Daoy (cell line): ENCODE data around the gene ADAMTSL3. TPM values are rescaled to one million over a fixed set of nuclear protein-coding genes. Genes with fewer than 3 reads are reported as not detected.
"Not testable (repeated sequence)": the region's sequence is repeated elsewhere in the genome, so short reads cannot be mapped to it uniquely, and the experiment has no call there.

Experiments used
- DNase-seq: peaks from one replicate; pipeline ENCODE4 v3.0.0-alpha.2; 2015; ENCODE audit warnings: low read depth
- total RNA-seq: library from RNA; depleted of rRNA; stranded (reverse); fragments of >200 nt; shearing (Covaris generic); gene quantifications from 2 replicates; pipeline ENCODE4 v1.2.3, GENCODE V29; 2014

ADAMTSL3 gene
- total RNA-seq, 1 experiment from 2014 or later: 0.34 TPM

GRCh38 chr15:84034578-84035398 is 380.9 kb downstream of the ADAMTSL3 start:
- DNase-seq: no peak

- DNase-seq: peak; percentile 2
Observed at GRCh38 chr15:84035399-84035766, 381.5 kb downstream of the ADAMTSL3 start.

DNA sequence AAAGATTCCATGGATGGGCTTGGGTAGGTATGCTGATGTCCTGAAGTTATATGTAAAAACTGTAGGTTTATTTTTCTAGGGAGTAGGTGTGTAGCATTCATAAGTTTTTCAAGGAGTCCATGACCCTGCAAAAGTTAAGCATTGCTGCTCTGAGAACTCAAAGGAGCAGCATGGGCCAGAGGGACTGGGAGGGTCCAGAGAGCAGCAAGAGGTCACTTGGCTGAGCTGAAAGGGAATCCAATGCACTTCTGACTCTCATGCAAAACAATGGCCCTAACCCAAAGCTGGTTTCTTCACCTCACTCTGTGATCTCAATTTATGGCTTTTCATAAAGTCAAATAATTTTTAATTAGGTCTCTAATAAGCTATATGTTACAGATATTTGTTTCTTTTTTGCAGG is 383.4 kb downstream of the ADAMTSL3 start:
- no peak for DNase-seq

GRCh38 chr15:84042434-84043056 is 388.6 kb downstream of the ADAMTSL3 start:
- peak; percentile 11 for DNase-seq

GRCh38 chr15:84046064-84046637 is 392.2 kb downstream of the ADAMTSL3 start:
- DNase-seq: no peak

- DNase-seq: not testable (repeated sequence)
Observed at GRCh38 chr15:84049480-84049879, 395.6 kb downstream of the ADAMTSL3 start.

GRCh38 chr15:84050076-84050475 is 396.2 kb downstream of the ADAMTSL3 start:
- DNase-seq: no peak

GRCh38 chr15:84051146-84051545 is 397.2 kb downstream of the ADAMTSL3 start:
- not testable (repeated sequence) for DNase-seq

- DNase-seq: not testable (repeated sequence)
Observed at GRCh38 chr15:84054544-84054943, 400.6 kb downstream of the ADAMTSL3 start.

- DNase-seq: no peak
Observed at GRCh38 chr15:84057714-84058331, 403.9 kb downstream of the ADAMTSL3 start.

DNA sequence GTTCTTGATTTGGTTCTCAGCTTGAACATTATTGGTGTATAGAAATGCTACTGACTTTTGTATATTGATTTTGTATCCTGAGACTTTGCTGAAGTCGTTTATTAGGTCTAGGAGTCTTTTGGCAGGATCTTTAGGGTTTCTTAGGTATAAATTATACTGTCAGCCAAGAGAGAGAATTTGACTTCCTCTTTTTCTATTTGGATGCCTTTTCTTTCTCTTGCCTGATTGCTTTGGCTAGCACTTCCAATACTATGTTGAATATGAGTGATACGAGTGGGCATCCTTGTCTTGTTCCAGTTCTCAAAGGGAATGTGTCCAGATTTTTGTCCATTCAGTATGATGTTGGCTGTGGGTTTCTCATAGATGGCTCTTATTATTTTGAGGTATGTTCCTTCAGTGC is 409.8 kb downstream of the ADAMTSL3 start:
- not testable (repeated sequence) for DNase-seq

DNA sequence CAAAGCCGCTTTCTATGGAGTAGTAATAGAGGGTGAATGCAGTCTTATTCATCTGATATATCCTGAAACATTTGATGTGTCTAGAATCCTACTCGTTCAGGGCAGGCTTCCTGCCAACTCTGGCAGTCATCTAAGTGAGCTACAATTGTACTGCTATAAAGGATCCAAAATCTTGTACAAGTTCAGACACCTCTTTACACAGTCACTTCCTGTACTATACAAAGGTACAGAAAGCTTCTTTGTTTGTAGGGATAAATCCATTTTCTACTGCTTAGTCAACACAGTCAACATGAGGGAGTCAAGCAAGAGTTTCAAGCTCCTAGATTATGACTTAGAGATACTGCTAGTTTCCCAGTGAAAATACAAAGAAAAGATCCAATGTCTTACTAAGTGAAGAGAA is 414.8 kb downstream of the ADAMTSL3 start:
- DNase-seq: not testable (repeated sequence)

DNA sequence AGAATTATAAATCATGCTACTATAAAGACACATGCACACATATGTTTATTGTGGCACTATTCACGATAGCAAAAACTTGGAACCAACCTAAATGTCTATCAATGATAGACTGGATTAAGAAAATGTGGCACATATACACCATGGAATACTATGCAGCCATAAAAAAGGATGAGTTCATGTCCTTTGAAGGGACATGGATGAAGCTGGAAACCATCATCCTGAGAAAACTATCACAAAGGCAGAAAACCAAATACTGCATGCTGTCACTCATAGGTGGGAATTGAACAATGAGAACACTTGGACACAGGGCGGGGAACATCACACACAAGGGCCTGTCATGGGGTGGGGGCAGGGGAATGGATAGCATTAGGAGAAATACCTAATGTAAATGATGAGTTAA is 424.1 kb downstream of the ADAMTSL3 start:
- DNase-seq: not testable (repeated sequence)

DNA sequence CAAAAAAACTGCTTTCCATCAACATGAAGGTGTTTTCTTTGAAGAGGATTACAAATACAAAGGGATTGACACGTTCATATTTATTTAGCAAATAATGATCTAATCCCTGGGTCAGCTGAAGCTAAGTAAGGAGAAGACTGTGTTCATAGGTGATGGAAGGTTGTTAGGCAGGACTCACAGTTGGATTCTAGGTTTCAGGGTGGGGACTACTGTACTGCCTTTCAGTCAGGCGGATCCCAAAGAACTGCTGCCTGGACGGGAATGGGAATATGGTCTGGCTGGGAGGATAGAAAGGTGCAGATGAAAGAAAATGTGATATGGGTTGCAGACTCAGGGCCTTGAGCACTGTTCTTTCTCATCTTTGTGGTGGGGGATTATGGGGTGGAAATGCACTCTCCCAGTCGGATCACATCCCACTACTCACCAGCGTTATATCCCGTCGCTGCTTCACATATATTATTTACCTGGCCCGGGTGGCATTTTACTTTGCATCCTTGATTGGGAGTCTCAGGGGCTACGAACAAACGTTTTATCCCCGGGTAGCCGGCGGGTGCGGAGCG is 425.5 kb downstream of the ADAMTSL3 start:
- DNase-seq: not testable (repeated sequence)

DNA sequence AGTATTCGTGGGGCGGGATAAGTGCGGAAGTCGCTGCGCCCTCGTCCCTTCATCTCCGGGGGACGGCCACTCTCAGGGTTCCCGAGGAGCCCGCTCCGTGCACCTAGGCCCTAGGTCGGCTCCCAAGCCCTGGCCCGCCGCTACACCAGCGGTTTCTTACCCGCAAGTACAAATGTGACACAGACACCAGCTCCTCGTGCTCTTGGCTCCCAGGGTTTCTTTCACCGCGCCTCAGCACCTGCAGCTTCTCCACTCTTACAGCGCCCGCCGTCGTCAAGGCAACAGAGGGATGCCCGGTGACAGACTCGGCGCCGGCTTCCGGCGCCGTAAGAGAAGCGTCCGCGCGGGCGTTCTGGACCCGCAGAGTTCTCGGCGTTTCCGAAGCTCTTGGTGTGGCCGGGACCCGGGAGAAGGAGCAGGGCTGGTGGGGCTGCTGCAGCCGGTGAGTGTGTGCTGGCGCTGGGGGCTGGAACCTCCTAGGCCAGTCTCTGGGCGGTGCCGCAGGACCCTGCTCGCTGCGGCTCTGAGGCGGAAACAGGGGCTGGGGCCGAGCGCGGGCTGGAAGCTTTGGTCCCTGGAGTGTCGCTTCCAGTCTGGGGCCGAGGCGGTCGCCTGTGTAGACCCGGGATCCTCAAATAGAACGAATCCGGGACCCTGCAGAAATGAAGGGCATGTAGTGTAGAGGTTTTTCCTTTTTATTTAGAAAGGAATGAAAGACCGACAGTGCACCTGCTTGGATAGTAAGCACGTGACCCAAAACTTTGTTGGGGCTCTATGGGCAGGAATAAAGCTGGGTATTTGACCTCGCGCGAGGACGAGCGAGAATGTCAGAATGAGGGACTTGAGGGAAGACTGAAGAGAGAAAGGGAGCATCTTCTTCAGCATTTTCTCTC is 426.2 kb downstream of the ADAMTSL3 start:
- peak; percentile 11 for DNase-seq

DNA sequence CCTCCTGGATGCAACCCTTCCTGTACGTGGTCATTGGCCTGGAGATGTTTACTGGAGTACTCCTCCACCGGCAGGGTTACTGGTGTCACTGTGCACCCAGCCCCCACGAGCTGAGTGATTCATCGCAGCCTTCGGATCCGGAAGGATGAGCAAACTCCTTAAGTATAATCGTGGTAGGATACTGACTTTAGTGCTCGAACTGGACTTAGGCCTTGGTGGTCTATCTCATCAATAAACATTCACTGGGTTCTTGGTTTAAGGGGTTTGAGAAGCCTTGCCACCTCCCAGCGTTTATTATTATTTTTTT is 426.8 kb downstream of the ADAMTSL3 start:
- peak; percentile 18 for DNase-seq

- no peak for DNase-seq
Observed at GRCh38 chr15:84081391-84082168, 427.7 kb downstream of the ADAMTSL3 start.

DNA sequence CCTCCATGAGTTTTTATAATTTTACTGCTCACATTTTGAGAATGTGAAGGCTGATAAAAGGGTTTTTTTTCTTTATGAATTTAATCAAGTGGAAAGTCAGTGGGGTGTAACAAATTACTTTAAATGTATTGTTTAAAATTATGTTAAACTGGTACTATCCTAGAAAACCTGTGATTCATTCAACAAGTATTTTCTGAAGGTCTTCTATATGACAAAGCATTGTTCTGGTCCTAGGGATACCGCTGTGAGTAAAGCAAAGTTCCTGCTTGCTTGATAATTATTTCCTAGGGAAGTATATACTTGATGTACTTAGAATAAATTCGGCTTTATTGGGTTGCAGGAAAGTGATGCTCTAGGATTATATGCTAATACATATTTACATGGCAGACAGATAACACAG is 428.8 kb downstream of the ADAMTSL3 start:
- DNase-seq: peak; percentile 4

DNA sequence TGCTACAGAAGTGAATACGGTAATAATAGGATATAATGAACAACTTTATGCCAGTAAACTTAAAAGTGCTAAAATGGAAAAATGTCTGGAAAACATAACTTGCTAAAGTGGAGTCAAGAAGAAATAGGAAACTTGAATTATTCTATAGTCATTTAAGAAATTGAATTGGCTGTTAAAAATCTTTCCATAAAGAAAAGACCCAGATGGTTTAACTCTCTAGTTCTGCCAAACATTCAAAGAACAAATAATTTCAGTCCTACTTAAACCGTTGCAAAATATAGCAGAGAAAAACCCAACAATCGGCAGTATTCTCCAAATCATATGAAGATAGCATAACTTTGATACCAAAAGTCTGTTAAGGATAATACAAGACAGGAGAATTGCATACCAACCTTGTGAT is 432.1 kb downstream of the ADAMTSL3 start:
- not testable (repeated sequence) for DNase-seq
